Measurements from ENCODE around the gene CAPN9.

CAPN9 gene

DNA sequence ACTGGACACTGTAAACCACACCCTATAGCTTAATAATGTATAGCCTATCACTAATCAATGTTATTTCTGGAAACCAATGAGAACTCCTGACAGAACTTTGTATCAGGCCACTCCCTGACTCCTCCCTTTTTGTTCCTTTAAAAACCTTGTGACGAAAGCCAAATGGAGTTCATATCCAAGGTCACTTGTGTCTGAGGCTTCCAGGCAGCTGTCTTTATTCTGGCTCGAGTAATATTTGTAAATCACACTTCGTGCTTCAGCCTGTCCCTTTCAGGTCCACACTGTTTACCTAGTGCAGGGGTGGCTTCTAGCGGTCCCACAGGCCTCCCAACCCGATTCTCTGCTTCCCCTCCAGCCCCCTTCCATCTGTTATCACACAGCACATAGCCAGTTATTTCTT lies 16.2 kb upstream of the CAPN9 start:
- Histone ChIP-seq H3K79me2 (ENCODE audit: insufficient read depth, low read length) (no peaks in the 10 kb centered on the region), H2AFZ (ENCODE audit: low read depth, low read length) (no peak overlapping the region), H3K27ac (ENCODE audit: low read length) (no peak overlapping the region), H4K20me1 (ENCODE audit: insufficient read depth, low read length) (no peaks in the 10 kb centered on the region), H3K27me3 (ENCODE audit: insufficient read depth, low read length, poor library complexity) (no peaks in the 10 kb centered on the region), H3K9ac (ENCODE audit: low read depth, low read length) (no peak overlapping the region), H3K4me1 (ENCODE audit: insufficient read depth, low read length) (no peaks in the 10 kb centered on the region), H3K9me3 (ENCODE audit: insufficient read depth, low read length, severe bottlenecking) (no peaks in the 10 kb centered on the region), H3K36me3 (ENCODE audit: insufficient read depth, low read length) (no peaks in the 10 kb centered on the region), H3K4me2 (ENCODE audit: insufficient read depth, low read length) (no peak overlapping the region), H3K4me3 (ENCODE audit: low read depth in 1 of 2, low read length in 2 of 2) (no peak overlapping the region)
- TF ChIP-seq CTCF (IDR thresholded peaks at IDR 0.05; ENCODE audit: borderline replicate concordance, extremely low read depth, low read length, poor library complexity, severe bottlenecking): no peak
- DNase-seq (no peak), ATAC-seq (ENCODE audit: insufficient read depth, low read depth) (no peak)

GRCh38 chr1:230735447-230735846 lies 11.7 kb upstream of the CAPN9 start:
- Histone ChIP-seq H3K9me3 (ENCODE audit: insufficient read depth, low read length, severe bottlenecking) (no peaks in the 10 kb centered on the region), H3K4me3 (ENCODE audit: low read depth in 1 of 2, low read length in 2 of 2) (no peak overlapping the region)
- no peak for TF ChIP-seq CTCF (IDR thresholded peaks at IDR 0.05; ENCODE audit: borderline replicate concordance, extremely low read depth, low read length, poor library complexity, severe bottlenecking)
- no peak for TF ChIP-seq EZH2 (IDR thresholded peaks at IDR 0.05; ENCODE audit: borderline replicate concordance, low read depth, low read length, severe bottlenecking)

DNA sequence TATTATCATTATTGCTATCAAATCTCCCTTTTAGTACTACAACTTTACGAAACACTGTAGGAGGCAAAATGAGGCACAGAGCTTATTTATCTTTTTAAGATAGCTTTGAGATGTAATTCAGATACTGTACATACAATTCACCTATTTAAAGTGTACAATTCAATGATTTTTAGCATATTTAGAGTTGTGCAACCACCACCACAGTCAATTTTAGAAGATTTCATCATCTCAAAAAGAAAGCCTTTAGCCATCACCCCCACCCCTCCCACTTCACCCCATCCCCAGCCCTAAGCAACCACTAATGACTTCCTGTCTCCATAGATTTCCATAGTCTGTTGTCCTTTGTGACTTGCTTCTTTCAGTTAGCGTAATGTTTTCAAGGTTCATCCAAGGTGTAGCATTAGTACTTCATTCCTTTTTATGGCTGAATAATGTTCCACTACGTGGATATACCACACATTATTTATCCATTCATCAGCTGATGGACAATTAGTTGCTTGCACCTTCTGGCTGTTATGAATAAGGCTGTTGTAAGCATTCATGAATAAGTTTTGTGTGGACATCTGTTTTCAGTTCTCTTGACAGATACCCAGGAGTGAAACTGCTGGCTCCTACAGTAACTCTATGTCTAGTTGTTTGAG lies 9.4 kb upstream of the CAPN9 start:
- Histone ChIP-seq H2AFZ (ENCODE audit: low read depth, low read length) (no peak overlapping the region), H3K9me3 (ENCODE audit: insufficient read depth, low read length, severe bottlenecking) (no peaks in the 10 kb centered on the region), H3K36me3 (ENCODE audit: insufficient read depth, low read length) (no peaks in the 10 kb centered on the region), H4K20me1 (ENCODE audit: insufficient read depth, low read length) (no peaks in the 10 kb centered on the region), H3K4me3 (ENCODE audit: low read depth in 1 of 2, low read length in 2 of 2) (no peak overlapping the region), H3K79me2 (ENCODE audit: insufficient read depth, low read length) (no peaks in the 10 kb centered on the region), H3K4me1 (ENCODE audit: insufficient read depth, low read length) (no peaks in the 10 kb centered on the region), H3K4me2 (ENCODE audit: insufficient read depth, low read length) (no peak overlapping the region), H3K27ac (ENCODE audit: low read length) (no peak overlapping the region), H3K27me3 (ENCODE audit: insufficient read depth, low read length, poor library complexity) (no peaks in the 10 kb centered on the region), H3K9ac (ENCODE audit: low read depth, low read length) (no peak overlapping the region)
- ATAC-seq (ENCODE audit: insufficient read depth, low read depth): no peak
- no peak for DNase-seq
- TF ChIP-seq EZH2 (IDR thresholded peaks at IDR 0.05; ENCODE audit: borderline replicate concordance, low read depth, low read length, severe bottlenecking) (no peak), CTCF (IDR thresholded peaks at IDR 0.05; ENCODE audit: borderline replicate concordance, extremely low read depth, low read length, poor library complexity, severe bottlenecking) (no peak)

More at GRCh38 chr1:230735447-230735846, 11.7 kb upstream of the CAPN9 start:
- no peaks in the 10 kb centered on the region for H4K20me1 ChIP-seq (ENCODE audit: insufficient read depth, low read length)
- no peak overlapping the region for H3K4me2 ChIP-seq (ENCODE audit: insufficient read depth, low read length)
- H3K27me3 ChIP-seq (ENCODE audit: insufficient read depth, low read length, poor library complexity): no peaks in the 10 kb centered on the region
- no peak overlapping the region for H2AFZ ChIP-seq (ENCODE audit: low read depth, low read length)
- ATAC-seq (ENCODE audit: insufficient read depth, low read depth): no peak
- no peaks in the 10 kb centered on the region for H3K79me2 ChIP-seq (ENCODE audit: insufficient read depth, low read length)
- H3K4me1 ChIP-seq (ENCODE audit: insufficient read depth, low read length): no peaks in the 10 kb centered on the region
- H3K27ac ChIP-seq (ENCODE audit: low read length): no peak overlapping the region
- H3K36me3 ChIP-seq (ENCODE audit: insufficient read depth, low read length): no peaks in the 10 kb centered on the region
- DNase-seq: no peak
- H3K9ac ChIP-seq (ENCODE audit: low read depth, low read length): no peak overlapping the region

All from DND-41 (cell line).